HG03095 (cell line): ENCODE results near the gene SRSF9.
A peak's percentile ranks its signal among the peaks of the same experiment; 100 is the strongest.
"Not testable (repeated sequence)": the region's sequence is repeated elsewhere in the genome, so short reads cannot be mapped to it uniquely, and the experiment has no call there.

Experiments
- ATAC-seq: cut with Tn5 transposase; IDR thresholded peaks from one replicate; pipeline ENCODE4 v1.9.1; 2021; ENCODE audit warnings: moderate library complexity; ENCODE audit not compliant: unreplicated experiment

The SRSF9 gene, protein sequence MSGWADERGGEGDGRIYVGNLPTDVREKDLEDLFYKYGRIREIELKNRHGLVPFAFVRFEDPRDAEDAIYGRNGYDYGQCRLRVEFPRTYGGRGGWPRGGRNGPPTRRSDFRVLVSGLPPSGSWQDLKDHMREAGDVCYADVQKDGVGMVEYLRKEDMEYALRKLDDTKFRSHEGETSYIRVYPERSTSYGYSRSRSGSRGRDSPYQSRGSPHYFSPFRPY

DNA sequence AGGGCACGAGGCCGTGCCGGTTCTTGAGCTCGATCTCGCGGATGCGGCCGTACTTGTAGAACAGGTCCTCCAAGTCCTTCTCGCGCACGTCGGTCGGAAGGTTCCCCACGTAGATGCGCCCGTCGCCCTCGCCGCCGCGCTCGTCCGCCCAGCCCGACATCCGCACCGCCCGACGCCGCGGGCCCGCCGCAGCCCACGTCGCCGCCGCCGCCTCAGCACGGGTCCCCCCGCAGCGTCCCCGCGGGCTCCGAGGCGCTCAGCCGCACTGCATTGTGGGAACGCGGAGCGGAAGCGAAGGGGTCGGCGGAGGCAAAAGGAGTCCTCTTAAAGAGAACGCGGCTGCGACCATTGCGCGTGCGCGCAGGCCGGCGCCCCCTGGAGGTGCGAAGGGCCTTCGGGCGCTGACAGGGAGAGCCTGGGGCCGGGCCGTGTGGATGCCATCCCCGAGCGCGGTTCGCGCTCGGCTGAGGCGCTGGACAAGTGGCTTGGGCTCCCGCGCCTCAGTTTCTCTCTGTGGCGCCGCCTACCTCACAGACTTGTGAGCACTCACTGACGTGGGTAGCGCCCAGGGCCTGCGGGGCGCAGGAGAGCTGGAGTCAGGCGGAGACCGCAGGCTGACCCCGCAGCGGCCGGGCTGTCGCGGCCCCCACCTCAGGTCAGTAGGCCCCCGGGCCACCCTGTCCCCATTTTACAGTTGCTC, at the start of gene SRSF9:
Gene SRSF9 (minus strand): TSS at position 299 of the 700 bp plus-strand sequence. CDS start 139 bp downstream, at position 160.
- peak; percentile 86 for ATAC-seq

DNA sequence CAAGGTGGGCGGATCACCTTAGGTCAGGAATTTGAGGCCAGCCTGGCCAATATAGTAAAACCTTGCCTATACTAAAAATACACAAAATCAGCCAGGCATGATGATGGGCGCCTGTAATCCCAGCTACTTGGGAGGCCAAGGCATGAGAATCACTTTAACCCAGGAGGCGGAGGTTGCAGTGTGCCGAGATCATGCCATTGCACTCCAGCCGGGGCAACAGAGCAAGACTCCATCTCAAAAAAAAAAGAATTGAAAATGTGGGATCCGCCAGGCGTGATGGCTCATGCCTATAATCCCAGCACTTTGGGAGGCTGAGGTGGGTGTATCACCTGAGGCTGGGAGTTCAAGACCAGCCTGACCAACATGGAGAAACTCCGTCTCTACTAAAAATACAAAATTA, 49.8 kb upstream of the SRSF9 start:
- ATAC-seq, result not testable (repeated sequence)

DNA sequence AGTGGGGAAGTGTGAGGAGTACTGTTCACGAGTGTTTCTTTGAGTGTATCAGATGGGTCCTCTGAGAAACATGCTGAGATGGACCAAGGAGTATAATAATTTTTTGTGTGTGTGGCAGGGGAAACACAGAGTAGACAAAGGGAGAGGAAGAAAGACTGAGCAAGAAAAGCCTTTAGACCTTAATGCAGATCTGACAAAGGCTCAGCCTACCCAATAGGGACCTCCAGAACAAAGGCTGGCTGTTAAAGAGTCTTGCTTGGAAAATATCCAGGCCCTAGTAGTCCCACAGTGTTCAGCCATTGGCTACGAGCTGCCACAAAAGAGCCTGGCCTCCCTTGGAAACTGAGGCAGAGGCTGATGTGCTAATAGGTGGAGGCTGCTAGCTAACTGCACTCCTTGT, 45.9 kb upstream of the SRSF9 start:
- no peak for ATAC-seq

DNA sequence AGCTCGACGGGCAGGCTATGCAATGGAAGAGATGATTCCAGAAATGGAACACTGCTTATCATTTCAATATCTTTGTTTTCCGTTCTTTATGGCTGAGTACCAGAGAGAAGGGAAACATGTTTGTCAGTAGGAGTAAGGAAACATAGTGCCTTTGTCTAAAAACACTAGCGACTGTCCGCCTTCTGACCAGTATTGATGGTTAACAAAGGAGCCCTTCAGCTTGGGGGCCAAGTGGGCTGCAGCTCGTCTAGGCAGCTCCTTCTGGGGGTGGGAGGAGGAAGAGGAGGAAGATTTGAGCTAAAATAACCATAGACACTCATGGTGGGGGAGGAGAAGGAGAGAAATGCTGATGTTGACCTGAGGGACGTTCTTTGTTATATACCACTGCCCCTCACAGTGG, 44.5 kb upstream of the SRSF9 start:
- ATAC-seq, result no peak

DNA sequence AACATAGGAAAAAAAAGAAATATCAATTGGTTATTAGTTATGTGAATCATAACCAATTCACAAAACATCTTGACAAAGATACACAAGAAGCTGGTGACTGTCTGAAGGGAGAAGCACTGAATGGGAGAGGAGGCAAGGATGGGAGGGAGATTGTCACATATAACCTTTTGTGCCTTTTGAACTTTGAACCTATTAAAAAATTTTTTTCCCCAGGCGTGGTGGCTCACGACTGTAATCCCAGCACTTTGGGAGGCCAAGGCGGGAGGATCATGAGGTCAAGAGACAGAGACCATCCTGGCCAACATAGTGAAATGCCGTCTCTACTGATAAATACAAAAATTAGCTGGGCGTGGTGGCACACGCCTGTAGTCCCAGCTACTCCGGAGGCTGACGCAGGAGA, 39.0 kb upstream of the SRSF9 start:
- no peak for ATAC-seq

DNA sequence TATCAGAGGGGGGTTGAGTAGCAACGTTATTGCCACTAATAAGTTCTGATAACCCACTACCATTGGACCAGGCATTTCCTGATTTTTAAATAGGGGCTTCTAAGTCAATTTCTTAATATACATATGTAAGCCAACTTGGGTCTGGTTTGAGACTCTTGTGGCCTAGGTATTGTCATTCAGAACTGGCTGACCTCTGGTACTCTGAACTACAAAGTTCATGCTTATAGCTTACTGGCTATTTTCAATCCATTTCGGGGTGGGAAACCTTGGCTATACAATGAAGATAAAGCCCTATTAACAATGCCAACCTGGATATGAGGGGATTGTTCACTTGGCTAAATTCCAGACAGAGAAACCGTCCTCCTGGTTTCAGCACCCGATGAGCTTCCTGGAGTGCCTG, 35.0 kb upstream of the SRSF9 start:
- ATAC-seq, result no peak

DNA sequence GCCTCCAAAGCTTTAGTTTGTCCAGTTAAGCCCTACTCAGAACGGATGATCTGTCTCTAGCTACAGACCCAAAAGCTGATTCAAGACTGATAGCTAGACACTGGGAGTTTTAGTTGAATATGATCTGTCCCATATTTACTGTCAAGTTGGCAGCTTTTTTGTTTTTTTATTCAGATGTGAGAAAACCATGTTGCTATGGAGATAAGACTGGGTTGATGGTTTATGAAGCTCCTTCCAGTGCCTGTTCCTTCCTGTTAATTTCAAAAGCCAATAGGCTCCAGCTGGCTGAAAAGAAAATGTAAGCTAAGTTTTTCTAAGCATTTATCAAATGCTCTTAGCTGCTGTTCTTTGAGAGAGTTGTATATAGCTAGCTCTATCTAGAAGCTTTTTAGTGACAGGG, 31.0 kb upstream of the SRSF9 start:
- ATAC-seq, result no peak

DNA sequence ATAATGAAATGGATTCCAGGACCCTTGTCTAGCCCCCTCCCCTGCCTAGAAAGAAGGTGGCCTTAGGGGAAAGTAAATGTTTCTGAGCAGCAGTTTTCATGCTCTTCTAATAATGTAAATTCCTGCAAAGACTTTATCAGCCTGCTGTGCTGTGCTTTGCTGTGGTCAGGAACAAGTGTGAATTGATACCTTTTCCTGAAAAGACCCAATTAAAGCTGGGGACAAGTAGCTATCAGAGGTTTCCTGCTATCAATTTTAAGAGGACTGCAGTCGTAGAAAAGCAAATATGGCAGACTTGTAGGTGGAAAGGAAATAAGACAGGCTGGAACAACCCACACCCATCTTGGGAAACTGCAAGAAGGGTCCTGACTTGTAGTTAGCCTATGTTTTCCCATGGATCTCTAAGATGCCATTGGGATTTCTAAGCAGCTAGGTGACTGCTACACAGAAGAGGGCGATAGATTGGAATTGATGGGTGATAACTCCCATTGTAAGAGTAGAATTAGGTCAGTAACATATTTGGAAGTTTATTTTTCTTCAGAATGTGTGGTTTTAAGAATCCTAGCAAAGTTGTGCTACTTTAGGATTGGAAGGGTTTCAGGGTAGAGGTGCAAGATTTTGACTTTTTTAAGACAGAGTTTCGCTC, 29.4 kb upstream of the SRSF9 start:
- ATAC-seq, result no peak

DNA sequence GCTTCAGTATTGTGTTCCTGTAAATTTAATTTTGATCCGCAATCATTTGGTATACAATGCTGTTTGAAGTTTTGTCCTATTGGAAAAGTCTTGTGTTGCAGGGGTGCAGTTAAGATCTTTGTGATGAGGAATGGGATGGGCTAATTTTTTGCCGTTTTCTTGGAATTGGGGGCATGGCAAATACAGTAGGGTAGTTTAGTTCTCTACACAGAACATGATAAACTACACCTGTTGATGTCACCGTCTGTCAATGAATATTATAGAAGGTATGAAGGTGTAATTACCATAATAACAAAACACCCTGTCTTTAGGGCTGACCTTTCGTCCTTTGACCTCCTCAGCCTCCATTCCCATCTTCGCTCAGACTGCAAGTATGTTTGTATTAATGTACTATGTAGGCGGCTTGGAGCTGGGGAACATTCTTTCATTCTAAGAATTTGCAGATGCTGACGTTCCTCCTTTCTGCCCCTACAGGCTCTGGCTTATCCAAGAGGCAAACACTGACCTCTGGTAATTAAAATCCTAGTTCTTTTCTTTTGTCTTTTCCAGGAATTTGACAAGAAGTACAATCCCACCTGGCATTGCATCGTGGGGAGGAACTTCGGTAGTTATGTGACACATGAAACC, 28.1 kb upstream of the SRSF9 start:
- no peak for ATAC-seq

DNA sequence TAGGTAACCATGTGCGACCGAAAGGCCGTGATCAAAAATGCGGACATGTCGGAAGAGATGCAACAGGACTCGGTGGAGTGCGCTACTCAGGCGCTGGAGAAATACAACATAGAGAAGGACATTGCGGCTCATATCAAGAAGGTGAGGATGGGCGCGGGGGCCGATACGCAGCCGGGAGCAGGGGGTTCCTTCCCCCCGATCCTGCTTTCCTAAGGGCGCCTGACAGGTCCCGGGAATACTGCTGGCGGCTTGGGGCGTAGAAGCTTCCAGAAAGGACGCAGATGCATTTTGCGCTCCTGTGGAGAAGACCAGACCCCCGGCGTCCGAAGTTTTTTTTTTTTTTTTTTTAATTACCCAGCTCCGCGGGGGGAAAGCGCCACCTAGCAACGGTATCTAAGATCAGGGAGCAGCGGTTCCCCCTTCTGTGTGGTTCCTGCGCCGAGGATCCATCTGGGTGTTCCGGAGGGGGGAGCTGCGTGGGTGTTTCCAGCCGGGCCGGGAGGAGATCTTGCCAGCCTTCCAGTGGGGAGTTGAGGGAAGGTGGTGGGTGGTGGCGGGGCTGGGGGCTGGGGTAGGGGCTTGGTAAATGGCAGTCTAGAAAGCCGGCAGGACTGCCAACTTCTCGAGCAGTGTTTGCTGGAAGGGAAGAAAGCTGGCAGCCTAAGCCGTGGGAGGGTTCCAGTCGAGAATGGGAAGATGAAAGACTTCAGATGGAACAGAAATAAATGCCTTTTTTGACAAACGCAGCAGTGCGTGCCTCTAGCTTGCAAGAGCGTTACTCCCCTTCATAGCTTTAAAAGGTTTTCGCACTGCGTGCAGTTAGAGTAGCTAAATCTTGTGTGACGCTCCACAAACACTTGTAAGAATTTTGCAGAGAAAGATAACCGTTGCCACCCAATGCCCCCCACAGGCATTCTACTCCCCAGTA, 27.1 kb upstream of the SRSF9 start:
- ATAC-seq, result peak; percentile 18

DNA sequence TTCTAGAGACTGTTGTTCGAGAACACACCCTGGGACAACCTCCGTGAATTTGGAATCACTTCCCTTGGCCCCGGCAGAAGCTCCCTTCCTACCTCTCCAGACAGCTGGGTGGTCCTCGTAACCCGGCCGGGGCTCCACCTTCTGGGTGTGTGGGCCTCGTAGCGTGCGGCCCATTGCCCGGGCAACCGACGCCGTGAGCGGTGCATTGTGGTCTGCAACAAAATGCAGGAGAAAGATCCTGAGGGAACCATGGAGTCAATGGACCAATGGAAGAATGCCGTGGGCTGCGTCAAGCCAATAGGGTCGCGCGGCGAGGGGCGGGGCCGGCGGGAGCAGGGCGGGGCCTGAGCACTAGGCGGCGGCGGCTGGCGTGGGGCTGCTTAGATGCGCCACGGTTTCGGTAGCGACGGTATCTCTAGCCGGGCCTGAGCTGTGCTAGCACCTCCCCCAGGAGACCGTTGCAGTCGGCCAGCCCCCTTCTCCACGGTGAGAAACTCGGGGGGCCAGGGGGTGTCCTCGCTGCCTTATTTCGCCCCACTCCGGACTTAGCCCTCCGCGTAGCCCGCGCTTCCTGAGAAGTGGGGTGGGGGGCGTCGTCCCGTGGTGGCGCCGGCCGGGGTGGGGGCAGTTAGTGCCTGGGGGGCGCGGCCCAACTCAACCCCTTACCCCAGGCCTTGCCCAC, 26.3 kb upstream of the SRSF9 start, which contains the start of gene DYNLL1:
Gene DYNLL1 (plus strand): TSS at position 383 of the 682 bp plus-strand sequence. CDS start 309 bp downstream, outside the sequence.
- peak; percentile 86 for ATAC-seq

DNA sequence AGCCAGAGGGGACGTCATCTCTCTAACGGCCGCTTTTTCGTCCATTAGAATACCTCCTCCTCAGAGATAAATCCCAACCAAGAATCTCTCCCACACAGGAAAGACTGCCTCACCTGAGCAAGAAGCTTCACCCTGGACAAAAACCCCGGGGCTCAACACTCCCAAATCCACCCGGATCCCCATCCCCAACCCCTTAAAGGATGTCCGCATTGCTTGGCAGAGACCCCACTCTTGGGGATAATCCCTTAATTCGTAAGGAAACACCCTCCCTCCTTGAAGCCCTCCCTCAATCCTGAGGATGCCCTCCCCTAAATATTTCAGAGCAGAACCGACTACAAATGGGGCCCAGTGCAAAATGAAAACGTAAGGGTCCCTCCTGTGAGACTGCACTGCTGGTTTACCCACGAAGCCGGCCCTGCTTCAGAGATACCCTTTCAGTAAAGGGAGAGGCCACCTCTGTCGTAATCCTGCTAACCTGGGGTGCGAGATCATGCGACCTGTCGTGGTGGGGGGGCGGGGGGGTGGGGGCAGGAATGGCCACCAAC, 25.7 kb upstream of the SRSF9 start:
- ATAC-seq, result peak; percentile 13

DNA sequence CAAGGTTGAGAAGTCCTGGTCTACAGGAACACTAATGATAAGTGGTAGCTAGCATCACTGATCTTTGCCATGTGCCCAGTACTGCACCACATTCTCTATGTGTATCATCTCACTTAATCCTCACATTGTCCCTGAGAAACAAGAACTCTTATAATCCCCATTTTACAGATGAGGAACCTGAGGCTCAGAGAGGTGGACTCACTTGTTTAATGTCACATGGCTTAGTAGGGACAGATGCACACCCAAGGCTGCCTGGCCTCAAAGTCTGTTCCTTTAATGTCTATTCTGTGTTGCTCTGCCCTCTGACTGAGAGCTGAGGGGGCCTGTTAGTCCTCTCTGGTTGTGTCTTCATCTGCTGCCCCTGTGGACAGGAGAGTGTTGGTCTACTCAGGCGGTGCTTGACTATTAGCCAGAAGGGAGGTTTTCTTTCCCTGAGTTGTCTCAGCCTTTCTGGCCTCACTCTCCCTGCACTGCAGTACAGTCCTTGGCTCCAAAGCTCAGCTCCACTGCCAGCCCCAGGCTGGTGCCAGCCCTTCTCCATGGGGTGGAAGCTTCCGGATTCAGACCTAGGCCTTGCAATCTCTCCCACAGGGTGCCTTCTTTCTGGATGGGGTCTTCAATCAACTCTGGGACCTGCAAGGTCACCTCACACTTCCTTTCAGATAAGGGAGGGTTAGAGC, 21.4 kb upstream of the SRSF9 start:
- no peak for ATAC-seq

DNA sequence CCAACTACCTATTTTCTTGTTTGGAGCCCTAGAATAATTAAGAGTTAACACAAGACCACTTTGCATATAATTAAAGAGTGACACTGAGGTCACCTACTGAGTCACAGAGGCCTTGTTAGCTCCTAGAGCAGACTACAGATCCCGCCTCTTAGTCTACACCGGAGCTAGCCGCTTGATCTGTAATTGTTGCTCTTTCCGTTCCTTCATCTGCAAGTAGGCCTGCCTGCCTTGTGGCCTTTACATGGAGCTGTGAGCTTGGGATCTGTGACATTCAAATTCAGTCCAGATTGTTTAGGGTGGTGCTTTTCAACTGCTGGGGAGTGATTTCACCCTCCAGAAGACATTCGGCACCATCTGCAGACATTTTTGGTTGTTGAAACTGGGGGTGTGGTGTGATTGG, 20.8 kb upstream of the SRSF9 start:
- ATAC-seq, result no peak

DNA sequence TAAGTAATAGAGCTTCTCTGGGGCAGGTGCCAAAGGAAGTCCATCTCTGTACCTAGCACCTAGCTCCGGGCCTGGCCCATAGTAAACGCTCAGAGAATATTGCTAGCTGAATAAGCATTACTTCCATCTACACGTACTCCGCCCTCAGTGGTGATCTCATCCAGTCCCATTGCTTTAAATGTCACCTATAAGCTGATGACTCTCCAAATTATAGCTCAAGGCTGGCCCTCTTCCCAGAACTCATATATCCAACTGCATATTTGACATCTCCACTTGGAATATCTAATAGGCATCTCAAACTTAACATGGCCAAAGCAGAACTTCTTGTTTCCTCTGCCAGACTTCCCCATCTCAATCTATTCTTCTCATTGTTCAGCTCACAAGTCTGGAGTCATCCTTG, 19.5 kb upstream of the SRSF9 start:
- no peak for ATAC-seq

DNA sequence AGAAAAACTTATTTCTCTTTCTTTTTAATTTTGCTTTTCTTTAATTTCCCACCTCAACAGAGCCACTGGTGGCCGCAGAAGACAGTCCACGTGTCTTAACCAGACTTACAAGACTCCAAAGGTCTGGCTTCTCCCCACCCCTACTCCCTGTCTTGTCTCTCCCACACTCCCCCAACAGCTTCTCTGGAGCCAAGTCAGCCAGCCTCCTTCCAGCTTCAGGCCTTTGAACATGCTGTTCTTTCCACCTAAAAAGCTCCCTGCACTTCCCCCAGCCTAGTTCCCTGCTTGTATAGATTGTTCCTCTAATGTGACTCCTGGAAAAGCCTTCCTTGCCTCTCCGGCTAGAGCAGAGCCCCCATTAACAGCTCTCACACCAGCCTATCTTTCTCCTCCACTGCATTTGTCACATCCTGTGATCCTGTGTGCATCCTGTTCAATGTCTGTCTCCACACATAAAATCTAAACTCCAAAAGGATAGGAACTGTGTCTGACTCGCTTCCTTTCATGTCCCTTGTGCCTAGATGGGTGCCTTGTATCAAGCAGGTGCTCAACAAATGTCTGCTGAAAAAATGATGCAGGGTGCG, 18.6 kb upstream of the SRSF9 start:
- no peak for ATAC-seq

DNA sequence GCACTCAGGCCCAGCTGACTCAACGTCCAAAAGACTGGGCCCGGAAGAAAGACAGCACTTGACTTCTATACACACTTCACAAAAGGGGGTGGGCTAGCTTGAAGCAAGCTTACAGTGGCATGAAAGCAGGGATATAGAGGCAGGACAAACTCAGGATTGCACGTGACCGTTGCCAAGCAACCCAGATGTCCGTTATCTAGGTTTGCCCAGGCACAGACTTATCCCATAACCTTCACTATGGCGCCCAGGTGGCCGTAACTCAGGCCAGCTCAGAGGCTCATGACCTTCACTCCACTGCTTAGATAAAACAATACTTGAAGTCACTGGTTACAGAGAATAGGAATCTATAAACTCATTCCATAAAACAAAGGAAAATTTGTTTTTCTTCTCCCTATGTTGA, 18.0 kb upstream of the SRSF9 start:
- not testable (repeated sequence) for ATAC-seq

DNA sequence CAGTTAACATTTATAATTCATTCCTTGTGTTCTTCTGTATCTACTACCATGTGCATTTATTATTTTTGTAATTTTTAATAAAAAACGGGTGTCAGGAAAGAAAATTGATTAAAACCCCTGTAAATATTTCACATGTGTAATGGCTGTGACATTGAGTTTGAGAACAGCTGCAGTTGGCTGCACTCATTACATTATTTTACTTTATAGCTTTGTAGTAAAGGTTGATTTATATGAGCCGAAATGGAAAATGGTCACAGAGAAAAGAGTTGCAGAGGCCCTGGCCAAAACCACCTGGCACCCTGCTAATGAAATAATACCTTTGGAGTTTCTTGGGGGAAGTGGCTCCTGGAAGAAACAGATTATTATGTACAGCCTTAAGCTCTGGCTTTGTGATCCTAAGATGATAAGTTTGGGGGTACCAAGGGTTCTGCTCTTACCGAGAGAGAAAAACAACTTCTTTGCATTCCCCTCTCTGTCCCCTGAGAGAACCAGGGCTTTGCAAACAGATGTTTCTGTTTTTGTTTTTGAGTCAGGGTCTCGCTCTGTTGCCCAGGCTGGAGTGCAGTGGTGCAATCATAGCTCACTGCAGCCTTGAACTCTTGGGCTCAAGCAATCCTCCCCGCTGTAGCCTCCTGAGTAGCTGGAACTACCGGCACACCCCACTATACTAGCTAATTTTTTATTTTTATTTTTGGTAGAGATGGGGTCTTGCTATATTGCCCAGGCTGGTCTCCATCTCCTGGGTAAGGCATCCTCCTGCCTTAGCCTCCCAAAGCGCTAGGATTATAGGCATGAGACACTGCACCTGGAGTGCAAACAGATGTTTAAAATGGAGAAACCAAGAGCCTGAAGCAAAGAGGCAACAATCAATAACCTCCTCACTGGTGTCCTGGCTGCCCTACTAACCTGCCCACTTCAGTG, 16.7 kb upstream of the SRSF9 start:
- ATAC-seq, result no peak
